UCSD-AML1 (cell line): ENCODE results near the gene MAPK11.
A peak's percentile ranks its signal among the peaks of the same experiment; 100 is the strongest.

Experiments
- DNase-seq: peaks from one replicate; lab custom pipeline; 2025; ENCODE audit not compliant: unreplicated experiment; lab: John Stamatoyannopoulos, UW

The MAPK11 gene

DNA sequence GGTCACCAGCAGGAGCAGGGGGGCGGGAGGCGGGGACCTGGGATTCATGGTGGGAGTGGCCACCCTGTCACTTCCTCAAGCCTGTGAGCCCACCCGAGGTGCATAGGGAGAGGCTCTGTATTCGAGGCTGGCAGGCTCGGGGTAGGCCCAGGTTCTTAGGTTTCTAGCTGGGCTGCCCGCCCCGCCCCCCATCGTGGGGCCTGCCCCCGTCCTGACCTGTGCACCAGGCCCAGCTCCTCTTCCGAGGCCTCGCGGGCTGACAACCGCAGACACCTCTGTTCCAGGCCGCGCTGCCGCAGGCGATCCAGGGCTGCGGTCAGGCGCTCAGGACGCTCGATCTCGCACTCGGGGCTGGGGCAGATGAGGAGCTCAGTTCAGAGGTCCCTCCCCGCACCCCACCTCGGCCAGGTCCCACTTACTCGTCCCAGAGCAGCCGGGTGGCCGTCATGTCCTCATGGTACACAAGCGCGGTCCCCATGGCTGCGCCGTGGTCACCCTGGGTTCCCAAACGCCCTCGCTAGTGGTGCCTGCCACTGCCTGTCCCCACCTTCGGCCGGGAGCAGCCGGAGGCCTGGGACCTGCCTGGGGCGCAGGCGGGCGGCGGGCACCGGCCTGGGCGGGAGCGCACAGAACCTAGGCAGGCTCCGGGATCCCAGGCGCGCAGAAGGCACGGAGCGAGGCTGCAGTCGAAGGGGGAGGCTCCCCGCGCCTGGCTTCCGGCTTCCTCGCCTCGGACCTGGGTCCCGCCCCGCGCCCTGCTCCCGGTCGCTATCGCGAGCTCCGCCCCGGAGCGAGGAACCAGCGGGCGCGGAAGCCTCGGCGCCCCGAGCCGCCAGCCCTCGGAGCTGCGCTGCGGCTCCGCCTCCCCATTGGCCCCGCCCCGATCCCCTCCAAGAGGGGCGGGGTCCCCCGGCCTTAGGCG is 19.4 kb downstream of the MAPK11 start, which contains the start of gene HDAC10:
Gene HDAC10, minus strand, starts transcription at position 711 of the 922 bp plus-strand sequence. Its CDS starts 233 bp downstream, at position 478.
- peak; percentile 88 for DNase-seq

DNA sequence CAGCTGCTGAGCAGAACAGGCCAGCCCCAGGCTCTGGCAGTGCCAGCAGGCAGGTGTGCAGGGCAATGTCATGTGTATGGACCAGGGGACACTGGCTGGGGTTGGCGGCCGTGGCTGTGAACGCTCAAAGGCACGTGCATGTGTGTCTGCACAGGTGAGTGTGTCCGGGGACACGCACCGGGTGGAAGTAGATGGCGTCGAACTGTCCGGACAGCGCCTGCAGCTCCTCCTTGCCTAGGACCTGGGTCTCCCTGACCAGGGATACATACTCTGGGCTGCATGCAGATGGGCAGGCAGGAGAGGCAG is 20.0 kb downstream of the MAPK11 start:
- no peak for DNase-seq

DNA sequence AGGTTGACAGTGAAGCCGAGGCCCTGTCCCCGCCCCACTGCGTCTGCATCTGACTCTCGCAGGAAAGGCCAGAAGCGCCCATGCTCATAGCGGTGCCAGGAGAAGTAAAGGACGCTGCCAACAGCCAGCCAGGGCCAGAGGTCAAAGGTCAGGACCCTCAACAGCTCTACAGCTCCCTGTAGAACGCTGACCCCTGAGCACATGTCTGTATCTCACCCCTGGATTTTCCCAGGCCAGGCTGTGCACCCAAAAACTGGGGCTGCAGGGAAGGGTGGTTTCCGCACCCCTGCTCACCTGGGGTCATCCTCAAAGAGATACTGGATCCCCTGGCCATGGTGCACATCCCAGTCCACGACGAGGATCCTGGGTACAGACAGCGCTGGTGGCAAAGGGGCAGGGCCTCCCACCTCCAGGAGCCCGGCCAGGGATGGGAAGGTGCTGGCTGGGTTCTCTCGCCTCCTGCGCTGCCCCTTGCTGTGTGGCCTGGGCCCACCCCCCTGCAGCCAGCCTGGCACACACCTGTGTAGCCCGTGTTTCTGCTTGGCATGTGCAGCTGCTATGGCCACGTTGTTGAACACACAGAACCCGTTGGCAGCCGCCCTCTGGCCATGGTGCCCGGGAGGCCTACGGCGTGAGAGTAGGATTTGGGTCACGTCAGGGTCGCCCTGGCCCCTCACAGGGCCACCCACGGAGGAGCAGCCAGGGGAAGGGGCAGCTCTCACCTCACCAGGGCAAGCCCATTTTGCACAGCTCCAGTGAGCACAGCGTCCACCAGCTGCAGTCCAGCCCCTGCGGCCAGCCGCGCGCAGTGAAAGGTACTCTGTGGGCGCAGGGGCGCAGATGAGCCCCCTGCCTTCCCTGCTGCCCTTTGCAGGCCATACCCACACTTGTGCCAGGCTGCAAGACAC is 20.6 kb downstream of the MAPK11 start:
- DNase-seq, result no peak

DNA sequence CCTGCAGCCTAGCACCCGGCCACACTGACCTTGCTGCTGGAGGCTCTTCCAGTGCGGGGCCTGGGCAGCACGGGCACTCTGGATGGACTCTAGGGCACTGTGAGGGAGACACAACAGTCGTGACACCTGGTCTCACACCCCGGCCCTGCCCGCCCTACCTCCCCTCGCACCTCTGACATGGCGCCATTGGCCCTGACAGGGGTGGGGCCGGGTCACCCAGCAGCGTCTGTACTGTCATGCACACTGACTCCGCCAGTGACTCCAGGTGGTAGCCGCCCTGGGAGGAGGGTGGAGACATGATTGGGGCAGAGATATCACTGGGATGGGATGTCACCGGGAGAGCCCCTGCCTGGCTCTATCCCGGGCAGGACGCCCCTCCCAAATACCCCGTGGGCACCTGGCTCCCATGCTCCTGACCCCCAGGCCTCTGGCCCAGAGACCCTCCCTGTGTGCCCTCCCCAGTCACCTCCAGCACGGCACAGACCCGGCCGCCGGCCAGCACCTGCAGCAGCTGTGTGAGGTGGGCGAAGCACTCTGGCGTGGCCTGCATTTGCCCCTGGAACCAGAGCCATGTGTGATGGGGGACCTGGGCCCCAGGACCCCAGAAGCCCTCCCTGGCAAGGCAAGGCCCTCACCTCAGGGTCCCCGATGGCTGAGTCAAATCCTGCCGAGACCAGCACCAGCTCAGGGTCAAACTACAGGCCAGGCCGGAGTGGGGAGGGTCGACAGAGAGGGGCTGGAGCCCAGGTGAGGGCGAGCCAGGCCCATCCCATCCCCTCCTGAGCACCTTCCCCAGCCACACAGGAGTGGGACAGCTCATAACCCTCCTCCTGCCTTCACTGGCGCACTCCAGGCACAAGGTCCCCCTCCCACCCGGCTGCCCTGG is 21.7 kb downstream of the MAPK11 start:
- DNase-seq, result no peak

DNA sequence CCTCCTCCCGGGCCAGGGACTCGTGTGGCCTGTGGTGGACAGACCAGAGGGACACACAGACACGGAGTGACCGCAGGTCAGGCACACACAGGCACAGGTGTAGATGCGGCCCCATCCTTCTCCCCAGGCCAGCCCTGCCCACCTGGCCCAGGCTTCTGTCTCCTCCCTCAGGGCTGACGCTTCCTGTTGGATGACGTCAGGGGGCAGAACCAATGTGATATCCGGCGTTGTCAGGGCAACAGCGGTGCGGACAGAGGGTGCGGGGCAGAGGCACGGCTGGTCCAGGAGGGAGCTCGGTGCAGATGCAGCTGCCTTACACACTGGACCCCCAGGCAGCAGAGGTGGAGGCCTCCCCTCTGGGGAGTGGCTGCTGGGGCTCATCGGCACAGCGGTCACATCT is 22.4 kb downstream of the MAPK11 start:
- no peak for DNase-seq

GRCh38 chr22:50246242-50247175 is 23.7 kb downstream of the MAPK11 start:
- no peak for DNase-seq

DNA sequence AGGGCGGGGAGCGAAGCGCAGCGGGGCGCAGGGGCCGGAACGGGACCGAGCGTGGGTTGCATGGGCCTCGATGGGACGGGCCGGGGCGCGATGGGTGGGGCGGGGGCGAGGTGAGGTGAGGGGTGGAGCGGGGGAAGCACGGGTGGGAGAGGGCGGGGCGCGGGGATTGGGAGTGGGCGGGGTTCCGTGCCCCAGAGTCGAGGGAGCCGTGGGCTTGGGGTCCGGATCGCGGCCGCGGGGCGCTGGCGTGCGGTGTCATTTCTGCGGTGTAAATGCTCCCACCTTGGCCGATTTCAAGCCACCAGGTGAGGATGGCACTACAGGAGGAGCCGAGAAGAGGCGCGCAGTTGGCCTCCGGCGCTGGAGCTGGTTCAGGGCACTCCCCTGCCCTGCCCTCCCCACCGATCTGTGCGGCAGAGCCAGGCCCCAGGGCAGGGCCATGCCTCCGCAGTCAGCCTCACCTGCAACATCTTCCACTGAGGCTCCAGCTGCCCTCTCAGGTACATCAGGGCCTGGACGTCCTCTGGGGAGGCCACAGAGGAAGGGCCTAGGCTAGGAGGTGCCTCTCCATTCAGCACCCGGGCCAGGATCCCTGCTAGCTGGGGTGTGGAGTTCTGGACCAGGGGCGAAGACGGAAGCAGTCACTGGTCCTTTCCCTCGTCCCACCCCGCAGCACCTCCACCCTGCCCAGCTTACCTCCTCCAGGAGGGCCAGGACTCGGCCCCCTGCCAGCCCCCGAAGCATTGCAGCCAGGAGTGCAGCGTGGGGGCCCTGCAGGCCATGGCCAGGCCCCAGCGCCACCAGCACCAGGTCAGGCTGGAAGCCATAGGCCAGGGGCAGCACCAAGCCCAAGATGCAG is 24.7 kb downstream of the MAPK11 start:
- no peak for DNase-seq

DNA sequence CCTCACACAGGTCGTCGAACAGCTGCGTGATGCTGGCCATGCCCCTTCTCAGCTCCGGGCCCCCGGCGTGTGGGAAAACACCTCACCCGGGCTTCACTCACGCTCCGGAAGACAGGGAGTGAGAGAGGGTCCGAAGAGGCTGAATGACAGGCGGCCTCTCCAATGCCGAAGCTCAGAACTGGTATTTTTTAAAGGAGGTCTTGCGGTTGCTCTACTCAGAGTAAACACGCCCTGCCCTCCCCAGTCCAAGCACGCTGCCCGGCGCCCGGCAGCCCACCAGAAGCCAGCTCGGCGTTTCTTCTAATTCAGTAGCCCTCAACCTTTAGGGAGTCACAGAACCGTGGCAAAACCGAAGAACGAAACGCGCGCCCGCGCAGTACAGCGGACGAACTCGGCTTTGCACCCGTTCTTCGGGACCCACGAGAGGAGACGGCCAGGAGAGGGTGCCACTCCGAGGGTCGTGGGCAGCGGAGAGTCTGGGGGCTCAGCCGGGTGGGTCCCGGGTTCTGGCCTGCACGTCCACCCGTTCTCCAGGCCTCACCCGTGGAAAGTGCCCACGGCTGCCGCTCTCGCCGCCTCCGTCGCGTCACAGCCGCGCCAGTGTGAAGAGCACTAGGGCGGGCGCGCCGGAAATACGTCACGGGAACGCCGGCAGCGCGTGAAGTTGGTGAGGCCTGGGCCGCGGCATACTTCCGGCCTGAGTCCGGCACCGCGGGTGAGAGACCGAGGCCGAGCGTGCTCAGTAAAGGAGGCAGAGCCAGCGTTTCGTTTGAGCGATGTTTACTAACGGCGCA is 25.6 kb downstream of the MAPK11 start, which contains the start of gene TUBGCP6:
Gene TUBGCP6, minus strand, starts transcription at position 604 of the 794 bp plus-strand sequence. Its CDS starts 564 bp downstream, at position 40.
- DNase-seq, result peak; percentile 94

DNA sequence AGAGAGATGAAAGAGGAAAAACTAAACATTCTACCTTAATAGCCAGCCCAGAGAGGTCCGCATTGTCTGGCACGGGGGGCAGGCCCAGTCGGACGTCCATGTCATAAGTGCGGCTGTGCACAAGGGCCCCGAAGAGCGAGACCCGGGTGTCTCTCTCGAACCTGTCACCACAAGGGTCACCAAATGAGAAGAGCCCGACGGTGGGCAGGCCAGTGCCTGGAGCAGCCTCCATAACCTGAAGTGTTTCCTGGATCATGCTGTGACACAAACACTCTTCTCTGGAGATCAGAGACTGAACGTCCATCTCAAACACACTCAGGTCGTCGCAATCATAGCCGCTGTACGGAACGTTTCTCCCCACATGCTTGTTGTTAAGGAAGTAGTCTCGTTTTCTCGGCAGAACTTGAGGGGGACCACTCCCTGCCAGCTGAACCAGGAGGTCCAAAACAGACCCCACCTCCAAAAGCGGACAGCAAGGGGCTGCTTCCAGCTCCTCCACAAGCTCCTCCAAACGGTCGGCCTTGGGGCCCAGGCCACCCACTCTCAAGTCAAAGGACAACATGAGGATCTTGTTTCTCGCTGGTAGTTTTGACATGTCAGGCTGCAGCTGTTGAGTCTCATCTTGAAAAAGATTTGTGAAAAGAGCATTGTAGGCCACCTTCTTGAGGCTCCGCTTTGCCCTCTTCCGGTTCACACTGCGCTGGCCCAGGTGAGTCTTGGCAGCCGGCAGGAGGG is 26.3 kb downstream of the MAPK11 start:
- DNase-seq, result no peak

DNA sequence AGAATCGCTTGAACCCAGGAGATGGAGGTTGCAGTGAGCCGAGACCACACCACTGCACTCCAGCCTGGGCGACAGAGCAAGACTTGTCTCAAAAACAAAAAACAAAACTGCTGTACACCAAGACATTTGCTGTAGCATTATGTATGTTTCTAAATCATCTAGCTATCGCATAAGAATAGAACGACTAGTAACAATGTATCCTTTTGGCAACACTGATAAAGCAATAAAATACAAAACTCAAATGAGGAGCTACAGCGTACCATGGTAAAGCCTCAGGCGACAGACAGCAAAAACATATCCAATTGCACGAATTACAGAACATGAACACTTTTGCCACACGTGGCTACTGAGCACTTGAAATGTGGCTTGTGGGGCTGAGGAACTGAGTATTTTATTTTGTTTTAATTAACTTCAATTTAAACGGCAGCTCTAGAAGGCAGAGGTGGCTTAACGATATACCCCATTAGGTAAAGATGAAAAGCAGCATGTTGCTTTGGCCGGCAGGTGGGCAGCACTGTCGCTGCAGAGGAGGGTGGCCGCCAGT is 27.7 kb downstream of the MAPK11 start:
- no peak for DNase-seq

GRCh38 chr22:50238755-50239154 is 31.4 kb downstream of the MAPK11 start:
- DNase-seq, result peak; percentile 19

DNA sequence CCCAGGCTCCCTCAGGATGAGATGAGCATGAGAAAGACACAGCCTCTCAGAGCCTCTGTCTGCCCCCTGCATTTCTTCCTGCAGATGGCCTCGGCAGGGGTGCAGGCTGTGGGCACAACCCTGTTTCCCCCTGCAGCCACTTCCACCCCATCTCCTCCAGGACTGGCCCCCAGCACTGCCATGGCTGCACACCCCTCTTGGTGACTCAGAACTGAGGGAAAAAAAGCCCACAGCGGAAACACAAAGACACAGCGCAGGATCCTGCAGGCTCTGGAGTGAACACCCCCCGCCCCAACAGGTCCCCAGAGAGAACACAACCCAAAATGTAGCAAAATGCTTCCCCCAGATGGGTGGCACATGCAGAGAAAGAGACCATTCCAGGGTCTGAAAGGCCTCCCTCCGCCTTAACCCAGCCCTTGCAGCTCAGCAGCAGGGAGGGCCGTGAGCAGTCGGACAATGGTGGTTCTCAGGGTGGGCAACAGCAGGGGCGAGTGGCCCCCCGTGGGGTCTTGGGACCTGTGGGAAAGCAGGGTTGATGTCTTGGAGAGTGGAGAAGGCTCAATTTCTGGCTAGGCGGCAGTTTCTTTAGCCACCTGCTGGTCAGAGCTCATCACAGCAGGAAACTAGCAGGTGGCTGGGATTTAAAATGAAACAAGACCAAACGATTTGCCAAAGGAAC is 33.3 kb downstream of the MAPK11 start:
- peak; percentile 18 for DNase-seq

GRCh38 chr22:50233223-50233622 is 37.0 kb downstream of the MAPK11 start:
- no peak for DNase-seq

GRCh38 chr22:50232481-50233151 is 37.6 kb downstream of the MAPK11 start:
- no peak for DNase-seq

GRCh38 chr22:50229370-50229769 is 40.8 kb downstream of the MAPK11 start:
- DNase-seq, result no peak

DNA sequence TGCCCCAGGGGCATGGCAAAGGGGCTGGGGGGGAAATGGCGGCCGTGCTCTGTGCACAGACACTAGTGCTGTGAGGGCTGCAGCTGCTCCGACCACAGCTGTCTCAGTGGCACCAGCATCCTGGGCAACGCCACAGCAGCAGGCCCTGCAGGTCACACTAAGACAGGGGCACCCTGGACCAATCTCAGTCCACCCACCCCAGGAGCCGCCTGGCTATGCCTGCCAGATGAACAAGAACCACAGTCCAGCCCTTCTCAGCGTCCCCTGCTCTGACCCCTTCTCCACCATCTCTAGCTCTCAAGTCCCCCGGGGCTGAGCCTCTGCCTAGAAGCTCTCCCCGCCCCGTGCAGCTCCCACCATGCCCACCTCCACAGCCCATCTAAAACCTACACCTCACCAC is 41.8 kb downstream of the MAPK11 start:
- DNase-seq, result no peak
